ENCODE measurements around the gene RNU1-3.
"Not testable (repeated sequence)": the region's sequence is repeated elsewhere in the genome, so short reads cannot be mapped to it uniquely, and the experiment has no call there.

DNA sequence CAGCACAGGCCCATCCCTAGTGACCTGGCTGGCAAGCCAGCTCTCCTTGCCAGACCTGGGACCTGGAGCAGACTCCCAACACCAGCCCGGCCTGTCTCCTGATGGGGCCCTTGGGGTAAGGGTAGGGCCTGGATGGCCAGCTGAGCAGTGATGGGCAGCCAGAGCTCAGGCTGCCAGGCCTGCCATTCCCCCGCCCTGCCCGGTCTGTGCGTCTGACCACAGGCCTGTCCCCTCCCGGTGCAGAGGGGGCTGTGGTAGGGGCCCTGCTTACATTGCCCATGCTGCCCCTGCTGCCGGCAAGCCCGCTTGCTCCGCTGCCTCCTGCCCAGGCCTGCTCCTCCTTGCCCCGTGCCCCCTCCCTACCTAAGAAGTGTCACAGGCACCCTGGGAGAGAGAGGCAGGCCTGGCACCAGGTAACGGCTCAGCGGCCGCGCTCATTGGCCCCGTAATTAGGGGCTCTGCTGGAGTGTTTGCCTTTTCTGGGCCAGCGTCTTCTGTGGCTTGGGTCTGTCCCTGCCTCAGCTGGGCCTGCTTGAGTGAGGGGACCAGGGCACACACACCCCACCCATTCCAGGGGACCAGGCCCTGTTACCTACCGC lies 37.9 kb upstream of the RNU1-3 start:
- not testable (repeated sequence) for TF ChIP-seq POLR2AphosphoS5, POLR2A (IDR thresholded peaks at IDR 0.05; ENCODE audit: low read depth, low read length)
